ENCODE data around the gene RCBTB1.
"Not testable (repeated sequence)": the region's sequence is repeated elsewhere in the genome, so short reads cannot be mapped to it uniquely, and the experiment has no call there.

The RCBTB1 gene

GRCh38 chr13:49565461-49565860 lies 19.9 kb downstream of the RCBTB1 start:
- H3K27me3 Mint-ChIP-seq; ATAC-seq (replicated peaks; ENCODE audit: extremely low read depth, poor library complexity, severe bottlenecking); DNase-seq (ENCODE audit: low spot score in 2 of 2); H3K9me3 Mint-ChIP-seq; H3K4me3 Mint-ChIP-seq; H3K27ac Mint-ChIP-seq (ENCODE audit: low read depth): not testable (repeated sequence)
- H3K36me3 Mint-ChIP-seq (ENCODE audit: insufficient read depth): peaks cover 19% of the 10 kb centered on the region
- peaks cover 11% of the 10 kb centered on the region for H3K4me1 Mint-ChIP-seq

GRCh38 chr13:49563516-49563915 lies 21.8 kb downstream of the RCBTB1 start:
- DNase-seq (ENCODE audit: low spot score in 2 of 2) (no peak), ATAC-seq (replicated peaks; ENCODE audit: extremely low read depth, poor library complexity, severe bottlenecking) (no peak)
- peaks cover 34% of the 10 kb centered on the region for H3K36me3 Mint-ChIP-seq (ENCODE audit: insufficient read depth)

GRCh38 chr13:49561062-49561410 lies 24.3 kb downstream of the RCBTB1 start:
- H3K27ac Mint-ChIP-seq (ENCODE audit: low read depth): no peak overlapping the region
- peaks cover 5% of the 10 kb centered on the region for H3K4me1 Mint-ChIP-seq
- ATAC-seq (replicated peaks; ENCODE audit: extremely low read depth, poor library complexity, severe bottlenecking) (no peak), DNase-seq (ENCODE audit: low spot score in 2 of 2) (no peak)
- no peaks in the 10 kb centered on the region for H3K9me3 Mint-ChIP-seq
- H3K27me3 Mint-ChIP-seq: no peaks in the 10 kb centered on the region
- no peak overlapping the region for H3K4me3 Mint-ChIP-seq
- peaks cover 34% of the 10 kb centered on the region for H3K36me3 Mint-ChIP-seq (ENCODE audit: insufficient read depth)

More at GRCh38 chr13:49563516-49563915, 21.8 kb downstream of the RCBTB1 start:
- H3K4me3 Mint-ChIP-seq: no peak overlapping the region
- no peaks in the 10 kb centered on the region for H3K27me3 Mint-ChIP-seq
- no peak overlapping the region for H3K27ac Mint-ChIP-seq (ENCODE audit: low read depth)
- no peaks in the 10 kb centered on the region for H3K4me1 Mint-ChIP-seq
- H3K9me3 Mint-ChIP-seq: no peaks in the 10 kb centered on the region

- no peak for DNase-seq (ENCODE audit: low spot score in 2 of 2)
- Mint-ChIP-seq H3K27me3 (no peaks in the 10 kb centered on the region), H3K27ac (ENCODE audit: low read depth) (no peak overlapping the region), H3K4me3 (no peak overlapping the region), H3K4me1 (peaks cover 5% of the 10 kb centered on the region), H3K36me3 (ENCODE audit: insufficient read depth) (peaks cover 35% of the 10 kb centered on the region), H3K9me3 (no peaks in the 10 kb centered on the region)
- no peak for ATAC-seq (replicated peaks; ENCODE audit: extremely low read depth, poor library complexity, severe bottlenecking)
These were observed 24.9 kb downstream of the RCBTB1 start for GRCh38 chr13:49560270-49561061.

- H3K36me3 Mint-ChIP-seq (ENCODE audit: insufficient read depth): peaks cover 32% of the 10 kb centered on the region
These were observed 26.4 kb downstream of the RCBTB1 start for GRCh38 chr13:49559006-49559405.

GRCh38 chr13:49554387-49554786 lies 31.0 kb downstream of the RCBTB1 start:
- Mint-ChIP-seq H3K27me3 (no peaks in the 10 kb centered on the region), H3K9me3 (no peaks in the 10 kb centered on the region), H3K27ac (ENCODE audit: low read depth) (no peak overlapping the region), H3K4me1 (peaks cover 5% of the 10 kb centered on the region), H3K4me3 (no peak overlapping the region), H3K36me3 (ENCODE audit: insufficient read depth) (peaks cover 27% of the 10 kb centered on the region)
- ATAC-seq (replicated peaks; ENCODE audit: extremely low read depth, poor library complexity, severe bottlenecking): no peak
- no peak for DNase-seq (ENCODE audit: low spot score in 2 of 2)

More at GRCh38 chr13:49559006-49559405, 26.4 kb downstream of the RCBTB1 start:
- Mint-ChIP-seq H3K4me1 (peaks cover 5% of the 10 kb centered on the region), H3K9me3 (no peaks in the 10 kb centered on the region), H3K4me3 (no peak overlapping the region), H3K27me3 (no peaks in the 10 kb centered on the region), H3K27ac (ENCODE audit: low read depth) (no peak overlapping the region)
- no peak for ATAC-seq (replicated peaks; ENCODE audit: extremely low read depth, poor library complexity, severe bottlenecking)
- no peak for DNase-seq (ENCODE audit: low spot score in 2 of 2)

GRCh38 chr13:49553888-49554287 lies 31.5 kb downstream of the RCBTB1 start:
- Mint-ChIP-seq H3K9me3 (no peaks in the 10 kb centered on the region), H3K4me3 (no peak overlapping the region), H3K27ac (ENCODE audit: low read depth) (no peak overlapping the region), H3K36me3 (ENCODE audit: insufficient read depth) (peaks cover 27% of the 10 kb centered on the region), H3K4me1 (peaks cover 5% of the 10 kb centered on the region), H3K27me3 (no peaks in the 10 kb centered on the region)
- ATAC-seq (replicated peaks; ENCODE audit: extremely low read depth, poor library complexity, severe bottlenecking) (no peak), DNase-seq (ENCODE audit: low spot score in 2 of 2) (no peak)

GRCh38 chr13:49550942-49551644 lies 34.3 kb downstream of the RCBTB1 start:
- ATAC-seq (replicated peaks; ENCODE audit: extremely low read depth, poor library complexity, severe bottlenecking): no peak
- H3K4me1 Mint-ChIP-seq: no peaks in the 10 kb centered on the region
- DNase-seq (ENCODE audit: low spot score in 2 of 2): no peak
- peaks cover 29% of the 10 kb centered on the region for H3K36me3 Mint-ChIP-seq (ENCODE audit: insufficient read depth)
- no peaks in the 10 kb centered on the region for H3K27me3 Mint-ChIP-seq
- no peak overlapping the region for H3K4me3 Mint-ChIP-seq
- H3K27ac Mint-ChIP-seq (ENCODE audit: low read depth): no peak overlapping the region
- no peaks in the 10 kb centered on the region for H3K9me3 Mint-ChIP-seq

- H3K36me3 Mint-ChIP-seq (ENCODE audit: insufficient read depth): peaks cover 36% of the 10 kb centered on the region
- no peaks in the 10 kb centered on the region for H3K9me3 Mint-ChIP-seq
- no peaks in the 10 kb centered on the region for H3K4me1 Mint-ChIP-seq
- no peak overlapping the region for H3K4me3 Mint-ChIP-seq
- no peak overlapping the region for H3K27ac Mint-ChIP-seq (ENCODE audit: low read depth)
- ATAC-seq (replicated peaks; ENCODE audit: extremely low read depth, poor library complexity, severe bottlenecking) (no peak), DNase-seq (ENCODE audit: low spot score in 2 of 2) (no peak)
- H3K27me3 Mint-ChIP-seq: no peaks in the 10 kb centered on the region
These were observed 36.1 kb downstream of the RCBTB1 start for GRCh38 chr13:49549289-49549688.

GRCh38 chr13:49546561-49546960 lies 38.8 kb downstream of the RCBTB1 start:
- Mint-ChIP-seq H3K27me3 (no peaks in the 10 kb centered on the region), H3K36me3 (ENCODE audit: insufficient read depth) (peaks cover 41% of the 10 kb centered on the region), H3K4me1 (no peaks in the 10 kb centered on the region), H3K4me3 (no peak overlapping the region), H3K9me3 (no peaks in the 10 kb centered on the region), H3K27ac (ENCODE audit: low read depth) (no peak overlapping the region)
- DNase-seq (ENCODE audit: low spot score in 2 of 2): no peak
- no peak for ATAC-seq (replicated peaks; ENCODE audit: extremely low read depth, poor library complexity, severe bottlenecking)

- no peaks in the 10 kb centered on the region for H3K4me1 Mint-ChIP-seq
- peaks cover 42% of the 10 kb centered on the region for H3K36me3 Mint-ChIP-seq (ENCODE audit: insufficient read depth)
- H3K4me3 Mint-ChIP-seq: no peak overlapping the region
These were observed 39.7 kb downstream of the RCBTB1 start for GRCh38 chr13:49545661-49546060.

GRCh38 chr13:49543656-49544055 lies 41.7 kb downstream of the RCBTB1 start:
- no peaks in the 10 kb centered on the region for H3K9me3 Mint-ChIP-seq
- H3K36me3 Mint-ChIP-seq (ENCODE audit: insufficient read depth): peaks cover 38% of the 10 kb centered on the region
- DNase-seq (ENCODE audit: low spot score in 2 of 2) (no peak), ATAC-seq (replicated peaks; ENCODE audit: extremely low read depth, poor library complexity, severe bottlenecking) (no peak)
- H3K27ac Mint-ChIP-seq (ENCODE audit: low read depth): no peak overlapping the region
- H3K27me3 Mint-ChIP-seq: no peaks in the 10 kb centered on the region
- H3K4me3 Mint-ChIP-seq: no peak overlapping the region
- H3K4me1 Mint-ChIP-seq: no peaks in the 10 kb centered on the region

More at GRCh38 chr13:49545661-49546060, 39.7 kb downstream of the RCBTB1 start:
- Mint-ChIP-seq H3K27me3 (no peaks in the 10 kb centered on the region), H3K27ac (ENCODE audit: low read depth) (no peak overlapping the region), H3K9me3 (no peaks in the 10 kb centered on the region)
- no peak for ATAC-seq (replicated peaks; ENCODE audit: extremely low read depth, poor library complexity, severe bottlenecking)
- no peak for DNase-seq (ENCODE audit: low spot score in 2 of 2)

GRCh38 chr13:49540552-49540951 lies 44.8 kb downstream of the RCBTB1 start:
- H3K27me3 Mint-ChIP-seq: no peaks in the 10 kb centered on the region
- no peaks in the 10 kb centered on the region for H3K9me3 Mint-ChIP-seq
- peak overlapping the region; percentile 31 for H3K4me3 Mint-ChIP-seq
- no peak for DNase-seq (ENCODE audit: low spot score in 2 of 2)
- H3K27ac Mint-ChIP-seq (ENCODE audit: low read depth): peak overlapping the region; percentile 53
- H3K36me3 Mint-ChIP-seq (ENCODE audit: insufficient read depth): peaks cover 38% of the 10 kb centered on the region
- no peaks in the 10 kb centered on the region for H3K4me1 Mint-ChIP-seq
- ATAC-seq (replicated peaks; ENCODE audit: extremely low read depth, poor library complexity, severe bottlenecking): no peak
